GM12891 (cell line): ENCODE results near the gene RP9.

Source experiments
- POLR2A ChIP-seq: IDR thresholded peaks from 2 replicates; pipeline ENCODE4 v1.6.1; 2011; ENCODE audit warnings: low read depth, low read length, control low read depth
- POLR2AphosphoS5 ChIP-seq: IDR thresholded peaks from 2 replicates; pipeline ENCODE4 v1.6.1; 2011; ENCODE audit warnings: low read depth, low read length, control low read depth
- POU2F2 ChIP-seq: IDR thresholded peaks from 2 replicates; pipeline ENCODE4 v1.6.1; 2011; ENCODE audit warnings: low read depth, mild to moderate bottlenecking, control low read depth, low read length, moderate library complexity
- SPI1 ChIP-seq: IDR thresholded peaks from 2 replicates; pipeline ENCODE4 v1.6.1; 2011; ENCODE audit warnings: low read depth, low read length, control low read depth
- TAF1 ChIP-seq: IDR thresholded peaks from 2 replicates; pipeline ENCODE4 v1.6.1; 2011; ENCODE audit warnings: low read depth, low read length, control low read depth

- TF ChIP-seq POLR2AphosphoS5 (no peak), POLR2A (no peak), POU2F2 (no peak), TAF1 (no peak), SPI1 (no peak)
Measured at GRCh38 chr7:33152087-33152486, 42.9 kb upstream of the RP9 start.
